Endothelial cell of umbilical vein (primary cell): ENCODE measurements around the gene SPATA3.

ENCODE experiments used
- EZH2 ChIP-seq: IDR thresholded peaks from 2 replicates; pipeline ENCODE4 v1.6.1; 2012; ENCODE audit warnings: borderline replicate concordance, low read depth, mild to moderate bottlenecking, moderate library complexity, low read length, inconsistent platforms; ENCODE audit not compliant: severe bottlenecking
- FOS ChIP-seq: IDR thresholded peaks from 2 replicates; pipeline ENCODE4 v1.6.1; 2011; ENCODE audit warnings: mild to moderate bottlenecking, low read length, moderate library complexity, borderline replicate concordance; ENCODE audit not compliant: insufficient read depth
- GATA2 ChIP-seq: IDR thresholded peaks from 2 replicates; pipeline ENCODE4 v1.7.0; 2011; ENCODE audit warnings: low read depth, mild to moderate bottlenecking, moderate library complexity, mixed read lengths, low read length; ENCODE audit not compliant: insufficient read length, insufficient read depth
- JUN ChIP-seq: IDR thresholded peaks from 2 replicates; pipeline ENCODE4 v1.6.1; 2011; ENCODE audit warnings: borderline replicate concordance, low read depth; ENCODE audit not compliant: insufficient read length, insufficient read depth
- MAX ChIP-seq: IDR thresholded peaks from 2 replicates; pipeline ENCODE4 v1.6.1; 2011; ENCODE audit not compliant: insufficient read depth, insufficient read length
- POLR2A ChIP-seq: IDR thresholded peaks from 2 replicates; pipeline ENCODE4 v1.6.1; 2012; ENCODE audit warnings: low read depth, mild to moderate bottlenecking, control low read depth, low read length
- POLR2AphosphoS5 ChIP-seq: IDR thresholded peaks from 2 replicates; pipeline ENCODE4 v1.6.1; 2012; ENCODE audit warnings: low read depth, mild to moderate bottlenecking, control low read depth, low read length, moderate library complexity; ENCODE audit not compliant: insufficient read depth
- TF ChIP-seq, protein P1 (sequence below), 2 donors: IDR thresholded peaks; 1 replicate in 1 of 2; 2 replicates in 1 of 2; pipeline ENCODE4 v1.5.1; 2011; ENCODE audit warnings: low read length in 2 of 2, mild to moderate bottlenecking in 2 of 2, moderate library complexity in 2 of 2, control low read depth in 1 of 2, inconsistent platforms in 1 of 2, low read depth in 1 of 2; ENCODE audit not compliant: insufficient read depth in 1 of 2; ENCODE audit errors: extremely low read depth in 1 of 2

DNA sequence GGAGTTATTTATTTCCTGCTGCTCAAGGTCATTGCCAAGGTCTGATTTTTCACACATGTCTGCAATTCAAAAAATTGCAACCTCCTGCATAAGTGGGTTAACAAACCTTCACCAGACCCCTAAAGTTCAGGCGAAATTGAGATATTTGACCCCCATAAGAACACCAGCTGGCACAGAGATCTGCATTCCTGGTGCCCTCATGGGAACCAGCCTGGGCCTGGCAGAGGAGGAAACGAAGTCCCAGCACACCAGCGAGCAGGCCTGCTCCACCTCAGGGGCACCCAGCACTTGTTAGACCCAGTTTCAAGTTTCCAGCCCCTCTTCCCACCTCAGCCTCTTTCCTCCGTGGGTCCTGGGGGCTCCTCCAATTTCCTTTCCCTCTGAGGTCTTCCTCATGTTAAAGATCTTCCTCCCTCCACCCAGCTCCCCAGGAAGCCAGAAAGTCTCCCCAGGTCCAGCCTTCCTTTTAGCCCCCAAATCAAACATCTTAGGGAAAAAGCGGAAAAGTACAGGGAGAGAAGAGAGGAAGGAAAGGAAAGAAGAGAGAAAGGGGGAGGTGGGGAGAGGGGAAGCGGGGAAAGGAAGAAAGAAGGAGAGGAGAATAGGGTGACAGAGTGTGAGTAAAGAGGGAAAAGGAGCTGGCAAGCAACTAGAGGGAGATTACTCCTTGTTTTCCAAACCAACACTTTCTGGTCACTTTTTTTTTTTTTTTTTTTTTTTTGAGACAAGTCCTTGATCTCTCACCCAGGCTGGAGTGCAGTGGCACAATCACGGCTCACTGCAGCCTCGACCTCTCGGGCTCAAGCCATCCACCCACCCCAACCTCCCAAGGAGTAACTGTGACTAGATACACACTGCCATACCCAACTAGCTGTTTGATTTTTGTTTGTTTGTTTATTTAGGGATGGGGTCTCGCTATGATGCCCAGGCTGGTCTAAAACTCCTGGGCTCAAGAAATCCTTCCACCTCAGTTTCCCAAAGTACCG is 37.5 kb downstream of the SPATA3 start:
- TF ChIP-seq, protein P1, sequence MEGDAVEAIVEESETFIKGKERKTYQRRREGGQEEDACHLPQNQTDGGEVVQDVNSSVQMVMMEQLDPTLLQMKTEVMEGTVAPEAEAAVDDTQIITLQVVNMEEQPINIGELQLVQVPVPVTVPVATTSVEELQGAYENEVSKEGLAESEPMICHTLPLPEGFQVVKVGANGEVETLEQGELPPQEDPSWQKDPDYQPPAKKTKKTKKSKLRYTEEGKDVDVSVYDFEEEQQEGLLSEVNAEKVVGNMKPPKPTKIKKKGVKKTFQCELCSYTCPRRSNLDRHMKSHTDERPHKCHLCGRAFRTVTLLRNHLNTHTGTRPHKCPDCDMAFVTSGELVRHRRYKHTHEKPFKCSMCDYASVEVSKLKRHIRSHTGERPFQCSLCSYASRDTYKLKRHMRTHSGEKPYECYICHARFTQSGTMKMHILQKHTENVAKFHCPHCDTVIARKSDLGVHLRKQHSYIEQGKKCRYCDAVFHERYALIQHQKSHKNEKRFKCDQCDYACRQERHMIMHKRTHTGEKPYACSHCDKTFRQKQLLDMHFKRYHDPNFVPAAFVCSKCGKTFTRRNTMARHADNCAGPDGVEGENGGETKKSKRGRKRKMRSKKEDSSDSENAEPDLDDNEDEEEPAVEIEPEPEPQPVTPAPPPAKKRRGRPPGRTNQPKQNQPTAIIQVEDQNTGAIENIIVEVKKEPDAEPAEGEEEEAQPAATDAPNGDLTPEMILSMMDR (IDR thresholded peaks at IDR 0.05; ENCODE audit: extremely low read depth in 1 of 2, insufficient read depth in 1 of 2, low read depth in 1 of 2, low read length in 2 of 2) = no peak
- TF ChIP-seq POLR2A (no peak), POLR2AphosphoS5 (no peak), MAX (no peak), JUN (no peak), FOS (no peak), GATA2 (no peak), EZH2 (no peak)
